NCI-H1417 treated with DMSO at 0.1 percent for 48 hours (cell line): ENCODE results near the gene MTA2.
"Not testable (repeated sequence)": the region's sequence is repeated elsewhere in the genome, so short reads cannot be mapped to it uniquely, and the experiment has no call there.

ENCODE experiments used
- DNase-seq: peaks from one replicate; lab custom pipeline; 2025; lab: John Stamatoyannopoulos, UW

MTA2 gene

DNA sequence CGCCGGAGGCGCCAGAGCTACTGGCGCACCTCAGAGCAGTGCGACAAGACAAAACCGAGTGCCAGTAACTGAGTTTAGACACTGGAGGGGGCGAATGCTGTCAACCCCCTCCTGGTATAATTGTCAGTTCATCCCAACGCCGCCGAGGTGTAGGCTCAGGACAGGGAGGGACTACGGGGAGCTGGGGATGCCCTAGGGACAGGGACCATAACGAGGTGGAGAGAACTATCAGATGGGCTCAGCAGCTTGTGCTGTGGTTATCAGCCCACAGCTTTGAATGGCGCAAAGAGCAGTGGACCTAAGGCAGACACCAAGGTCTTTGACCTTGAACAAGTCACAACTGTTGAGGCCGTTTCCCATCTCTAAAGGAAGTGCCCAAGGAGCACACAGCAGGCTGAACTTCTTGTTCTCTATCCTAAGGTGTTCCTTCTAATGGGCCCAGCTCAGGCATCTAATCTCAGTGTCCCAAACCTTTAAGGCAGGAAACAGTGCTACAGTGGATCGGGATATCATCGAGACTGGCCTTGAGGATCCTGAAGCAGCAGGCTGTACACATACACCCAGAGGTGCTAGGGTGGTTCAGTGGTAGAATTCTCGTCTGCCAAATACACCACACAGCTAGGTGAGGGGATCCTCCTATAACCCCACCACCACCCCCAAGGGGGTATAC lies 9.4 kb downstream of the MTA2 start:
- no peak for DNase-seq

- peak; percentile 99 for DNase-seq
These were observed 10.1 kb downstream of the MTA2 start, which contains the start of gene TUT1 for GRCh38 chr11:62591448-62592145. TUT1 (minus strand) TSS chr11:62591523; CDS start chr11:62591485, 38 bp downstream.

GRCh38 chr11:62588966-62589637 lies 12.6 kb downstream of the MTA2 start:
- no peak for DNase-seq

DNA sequence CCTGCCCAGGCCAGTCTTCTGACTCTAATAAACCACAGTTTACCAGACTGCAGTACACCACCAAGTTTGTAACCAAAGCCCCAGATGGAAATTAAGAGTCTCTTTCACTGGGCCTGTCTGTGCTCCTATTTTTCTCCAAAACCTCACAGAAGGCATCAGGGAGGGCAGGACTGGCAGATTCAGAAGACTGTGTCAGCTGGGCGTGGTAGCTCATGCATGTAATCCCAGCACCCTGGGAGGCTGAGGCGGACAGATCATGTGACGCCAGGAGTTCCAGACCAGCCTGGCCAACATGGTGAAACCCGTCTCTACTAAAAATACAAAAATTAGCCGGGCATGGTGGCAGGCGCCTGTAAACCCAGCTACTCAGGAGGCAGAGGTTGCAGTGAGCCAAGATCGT lies 16.3 kb downstream of the MTA2 start:
- DNase-seq = not testable (repeated sequence)

DNA sequence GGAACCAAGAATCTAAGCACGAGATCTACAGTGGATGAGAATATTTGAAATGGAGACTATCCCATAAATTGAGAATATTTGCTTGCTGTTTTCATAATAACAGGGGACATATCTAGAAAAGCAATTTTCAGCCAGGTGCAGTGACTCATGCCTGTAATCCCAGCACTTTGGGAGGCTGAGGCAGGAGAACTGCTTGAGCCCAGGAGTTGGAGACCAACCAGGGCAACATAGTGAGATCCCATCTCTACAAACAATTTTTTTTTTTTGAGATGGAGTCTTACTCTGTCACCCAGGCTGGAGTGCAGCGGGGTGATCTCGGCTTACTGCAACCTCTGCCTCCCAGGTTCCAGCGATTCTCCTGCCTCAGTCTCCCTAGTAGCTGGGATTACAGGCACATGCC lies 19.9 kb downstream of the MTA2 start:
- DNase-seq = not testable (repeated sequence)

DNA sequence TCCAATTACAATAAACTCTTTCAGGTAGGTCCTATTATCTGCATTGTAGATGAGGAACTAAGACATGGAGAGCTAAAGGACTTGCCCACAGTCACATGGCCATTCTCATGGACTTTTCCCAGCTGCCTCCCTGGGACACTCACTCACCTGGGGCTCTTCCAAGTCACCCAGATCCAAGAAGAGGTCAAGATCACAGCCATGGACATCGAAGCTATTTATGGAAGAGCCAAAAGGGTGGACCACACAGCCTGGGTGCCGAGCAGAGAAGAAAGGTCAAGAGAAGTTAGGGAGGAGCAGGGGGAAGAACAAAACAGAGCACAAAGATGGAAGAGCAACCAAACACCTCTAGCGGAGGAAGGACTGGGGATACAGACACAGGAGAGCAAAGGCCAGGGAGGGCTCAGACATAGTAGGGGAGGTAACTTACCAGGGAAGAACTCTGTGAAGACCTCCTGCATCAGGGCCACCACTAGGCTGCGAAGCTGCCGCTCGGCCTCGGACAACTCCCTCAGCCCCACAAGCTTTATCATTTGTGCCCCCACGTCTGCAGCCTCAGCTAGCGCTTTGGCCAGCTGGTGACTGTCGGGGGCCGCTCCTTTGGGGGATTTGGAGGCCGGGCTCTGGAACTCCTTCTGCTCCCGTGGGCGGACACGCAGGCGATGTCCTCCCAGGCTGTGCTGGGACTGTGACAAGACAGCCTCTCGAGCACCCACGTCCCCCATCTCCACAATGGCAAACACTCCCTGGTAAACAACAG lies 20.5 kb downstream of the MTA2 start:
- no peak for DNase-seq

GRCh38 chr11:62579252-62579651 lies 22.4 kb downstream of the MTA2 start:
- no peak for DNase-seq

- DNase-seq = no peak
These were observed 23.1 kb downstream of the MTA2 start for GRCh38 chr11:62578541-62578940.

DNA sequence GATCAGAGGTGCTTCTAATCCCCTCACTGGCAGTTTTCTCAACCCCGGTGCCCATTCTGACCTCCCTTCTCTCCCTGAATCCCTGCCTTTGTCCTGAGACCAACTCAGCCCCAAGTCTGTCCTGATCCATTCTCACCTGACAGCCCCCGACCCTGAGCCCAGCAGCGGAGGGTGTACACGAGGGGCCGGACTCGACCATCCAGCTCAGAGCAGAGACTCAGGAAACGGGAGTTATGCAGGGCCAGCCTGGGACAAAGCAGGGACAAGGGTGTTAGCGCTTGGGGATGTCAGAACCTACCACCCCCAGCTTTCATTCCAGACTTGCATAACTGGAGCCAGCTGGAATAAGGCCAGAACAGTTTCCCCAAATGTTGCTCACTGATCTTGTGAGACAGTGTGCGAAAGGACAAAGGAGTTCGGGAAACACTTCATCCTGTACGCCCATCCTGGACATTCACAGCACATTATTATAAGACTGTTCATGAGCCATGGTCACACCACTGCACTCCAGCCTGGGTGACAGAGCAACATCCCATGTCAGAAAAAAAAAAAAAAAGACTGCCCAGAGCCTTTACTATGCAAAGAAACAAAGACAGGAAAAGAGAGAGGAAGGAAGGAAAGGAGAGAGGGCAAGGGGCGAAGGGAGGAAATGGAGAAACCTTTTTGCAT lies 24.5 kb downstream of the MTA2 start:
- DNase-seq = no peak

- DNase-seq = no peak
These were observed 25.8 kb downstream of the MTA2 start for GRCh38 chr11:62575837-62576236.

DNA sequence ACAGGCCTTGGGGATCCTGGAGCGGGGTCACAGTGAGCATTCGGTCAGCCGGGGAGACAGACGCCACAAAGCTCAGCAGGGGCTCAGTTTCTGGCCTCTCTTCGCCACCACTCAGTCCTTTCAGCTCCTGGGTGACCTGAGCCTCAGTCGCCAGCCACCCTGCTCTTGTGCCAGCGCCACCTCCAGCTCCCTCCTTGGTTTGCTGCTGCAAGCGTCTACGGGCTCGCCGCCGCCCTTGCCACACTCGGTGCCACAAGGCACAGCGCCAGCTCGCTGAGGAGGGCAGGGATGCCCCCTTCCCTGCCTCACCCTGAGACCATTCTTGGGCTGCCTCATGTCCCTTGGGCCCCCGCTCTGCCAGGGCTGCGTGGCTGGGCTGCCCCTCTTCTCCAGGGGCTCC lies 26.5 kb downstream of the MTA2 start:
- no peak for DNase-seq

- no peak for DNase-seq
These were observed 27.1 kb downstream of the MTA2 start for GRCh38 chr11:62574363-62575071.

DNA sequence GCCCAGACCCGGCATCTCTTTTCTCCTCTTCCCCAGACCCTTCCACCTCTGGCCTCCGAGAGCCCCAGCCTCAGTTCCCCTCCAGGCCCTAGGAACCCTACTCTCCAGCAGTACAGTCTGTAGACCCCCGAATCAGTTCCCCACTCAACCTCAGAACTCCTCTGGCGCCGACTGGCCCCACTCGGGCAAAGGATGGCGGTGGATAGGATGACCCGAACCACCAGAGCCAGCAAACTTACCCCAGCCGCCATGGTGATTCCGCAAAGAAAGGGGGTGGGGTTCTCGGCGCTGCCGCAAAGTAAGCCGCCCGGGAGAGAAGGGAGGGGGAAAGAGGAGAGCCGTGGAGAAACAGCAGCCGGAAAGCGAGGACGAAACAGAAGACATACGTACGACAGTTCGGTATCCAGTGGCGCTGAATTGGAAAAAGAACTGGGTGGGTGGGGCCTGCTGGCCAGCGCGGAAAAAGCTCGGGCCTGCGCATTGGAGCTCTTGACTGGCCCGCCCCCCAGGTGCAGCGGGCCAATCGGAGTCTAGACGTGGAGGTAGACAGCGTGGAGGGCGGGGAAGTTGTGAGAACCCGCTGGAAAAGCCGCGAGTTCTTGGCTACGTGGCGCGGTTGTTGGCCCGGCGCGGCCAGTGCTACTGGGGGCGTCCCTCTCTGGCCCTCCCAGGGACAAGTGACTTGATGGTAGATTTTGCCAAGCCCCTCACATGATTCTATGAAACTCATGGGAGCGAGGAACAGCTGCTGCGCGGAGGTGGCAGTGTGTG lies 27.9 kb downstream of the MTA2 start, which contains the start of gene EEF1G:
Gene EEF1G, minus strand, starts transcription at position 300 of the 771 bp plus-strand sequence. Its CDS starts 49 bp downstream, at position 251.
- DNase-seq = peak; percentile 99

DNA sequence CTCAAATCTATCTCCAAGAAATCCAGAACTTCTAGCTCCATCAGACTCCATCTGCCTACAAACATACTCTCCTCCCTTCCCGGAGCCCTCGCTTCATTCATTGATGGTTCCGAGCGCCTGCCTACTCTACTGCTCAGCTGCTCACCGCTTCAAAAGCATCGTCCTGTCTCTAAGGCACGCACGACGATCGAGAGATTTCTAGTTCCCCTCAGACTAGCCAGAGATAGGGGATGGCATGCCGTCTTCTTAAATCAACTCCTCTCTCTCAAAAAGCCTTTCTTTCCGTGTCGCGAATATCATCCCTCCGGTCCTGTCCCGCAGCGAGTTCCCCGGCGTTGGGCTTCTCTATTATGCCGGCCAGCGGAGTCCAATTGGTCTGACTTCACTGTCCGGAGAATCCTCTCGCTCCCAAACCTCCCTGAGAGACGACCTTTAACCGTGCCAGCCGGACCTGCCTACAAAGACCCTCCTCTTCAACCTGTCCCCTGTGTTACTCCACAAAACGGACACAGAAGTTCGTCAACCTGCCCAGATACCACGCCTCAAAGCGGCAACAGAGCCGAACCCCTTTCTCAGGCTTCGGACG lies 28.6 kb downstream of the MTA2 start:
- DNase-seq = no peak

GRCh38 chr11:62572431-62572830 lies 29.2 kb downstream of the MTA2 start:
- no peak for DNase-seq

- not testable (repeated sequence) for DNase-seq
These were observed 30.2 kb downstream of the MTA2 start for GRCh38 chr11:62571493-62571892.

DNA sequence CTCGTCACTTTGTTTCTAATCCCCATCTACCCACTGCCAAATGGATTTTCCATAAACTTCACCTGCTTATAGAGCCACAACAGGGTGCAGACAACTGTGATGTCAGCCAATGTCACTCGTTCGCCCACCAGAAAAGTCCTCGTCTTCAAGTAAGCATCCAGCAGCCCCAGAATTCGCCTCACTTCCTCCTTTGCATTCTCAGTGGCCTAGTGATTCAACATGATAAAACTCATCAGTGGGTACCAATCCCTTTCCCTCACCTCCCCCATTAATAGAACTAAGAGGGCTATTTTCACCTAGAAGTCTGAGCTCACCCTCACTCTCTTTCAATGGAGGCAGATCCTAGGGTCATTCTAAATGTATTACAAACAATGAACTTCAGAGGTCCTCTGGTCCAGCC lies 30.8 kb downstream of the MTA2 start:
- DNase-seq = not testable (repeated sequence)

GRCh38 chr11:62569611-62570010 lies 32.1 kb downstream of the MTA2 start:
- no peak for DNase-seq

DNA sequence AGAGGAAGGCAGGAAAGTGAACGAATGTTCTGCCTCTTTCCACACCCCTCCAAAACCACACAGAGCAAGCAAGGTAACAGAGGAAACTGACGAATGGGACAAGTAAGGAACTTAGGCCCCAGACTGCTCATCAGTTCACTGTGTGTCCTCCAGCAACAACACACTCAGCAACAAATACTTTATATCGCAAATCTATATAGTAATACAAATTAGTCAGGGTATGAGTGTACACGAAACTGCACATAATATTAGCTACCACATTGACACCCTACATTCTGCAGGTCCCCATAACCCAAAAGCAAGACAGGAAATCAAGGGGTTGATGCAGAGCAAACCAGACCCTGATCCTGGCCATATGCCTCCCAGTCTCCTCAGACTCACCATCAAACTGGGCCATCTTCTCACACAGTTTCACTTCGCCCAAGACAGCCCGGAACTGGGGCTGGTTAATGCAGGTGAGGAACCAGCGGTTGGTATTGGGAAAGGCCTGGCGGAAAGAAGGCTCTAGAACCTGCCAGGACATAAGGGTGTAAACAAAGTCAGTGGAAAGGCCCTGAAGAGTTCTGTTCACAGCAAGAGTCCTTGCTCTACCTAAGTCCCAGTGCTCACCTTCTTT lies 34.5 kb downstream of the MTA2 start:
- DNase-seq = no peak
